CD4-positive, alpha-beta T cell treated with Interleukin-6 at 100 ng/mL for 8 hours (primary cell): ENCODE data around the gene TRIM21.
"Not testable (repeated sequence)": the region's sequence is repeated elsewhere in the genome, so short reads cannot be mapped to it uniquely, and the experiment has no call there.

Source experiments
- DNase-seq: peaks from one replicate; pipeline ENCODE4 v3.0.0-alpha.2; 2020; ENCODE audit warnings: mixed read lengths, low spot score

Gene TRIM21

GRCh38 chr11:4393209-4393857 lies at the start of gene TRIM21:
Gene TRIM21 (minus strand): TSS chr11:4393702. CDS start chr11:4390409, 3,293 bp downstream.
- peak; percentile 86 for DNase-seq

GRCh38 chr11:4441515-4441914 lies 48.0 kb upstream of the TRIM21 start:
- no peak for DNase-seq

- DNase-seq = no peak
These were observed 42.9 kb upstream of the TRIM21 start for GRCh38 chr11:4436411-4436810.

DNA sequence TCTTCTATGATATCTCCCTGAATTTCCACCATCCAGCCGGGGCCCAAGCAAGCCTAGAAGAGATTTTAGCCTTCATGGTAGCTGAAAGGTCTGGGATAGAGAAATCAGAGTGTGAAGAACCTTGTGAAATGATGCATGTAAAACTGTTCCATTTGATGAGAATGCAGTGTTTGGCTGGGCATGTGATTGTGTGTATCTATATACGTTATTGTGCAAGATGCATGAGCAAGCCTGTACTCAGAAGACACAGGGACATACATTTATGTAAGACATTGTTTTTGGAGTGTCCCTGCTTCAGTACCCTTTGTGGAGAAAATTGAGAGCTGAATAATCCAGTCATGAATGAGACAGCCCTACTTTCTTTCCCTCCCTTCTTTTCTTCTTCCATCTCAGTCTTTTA lies 40.4 kb upstream of the TRIM21 start:
- DNase-seq = no peak

DNA sequence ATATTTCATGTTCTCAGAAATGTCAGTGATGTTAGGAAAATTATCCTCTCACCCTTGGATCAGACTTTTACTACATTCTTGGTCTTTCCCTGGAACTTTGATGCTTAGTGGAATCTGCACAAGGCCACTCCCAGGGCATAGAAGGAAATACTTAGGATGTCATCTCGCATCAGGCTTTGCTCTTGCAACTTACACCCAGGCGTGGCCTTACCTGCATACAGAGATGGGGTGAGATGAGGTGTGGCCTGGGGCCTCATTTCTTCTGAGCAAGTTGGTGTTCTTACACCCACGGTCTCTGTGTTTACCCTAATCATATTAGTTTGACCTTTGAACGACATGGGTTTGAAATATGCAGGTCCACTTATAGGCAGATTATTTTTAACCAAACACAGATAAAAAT lies 36.5 kb upstream of the TRIM21 start:
- no peak for DNase-seq

DNA sequence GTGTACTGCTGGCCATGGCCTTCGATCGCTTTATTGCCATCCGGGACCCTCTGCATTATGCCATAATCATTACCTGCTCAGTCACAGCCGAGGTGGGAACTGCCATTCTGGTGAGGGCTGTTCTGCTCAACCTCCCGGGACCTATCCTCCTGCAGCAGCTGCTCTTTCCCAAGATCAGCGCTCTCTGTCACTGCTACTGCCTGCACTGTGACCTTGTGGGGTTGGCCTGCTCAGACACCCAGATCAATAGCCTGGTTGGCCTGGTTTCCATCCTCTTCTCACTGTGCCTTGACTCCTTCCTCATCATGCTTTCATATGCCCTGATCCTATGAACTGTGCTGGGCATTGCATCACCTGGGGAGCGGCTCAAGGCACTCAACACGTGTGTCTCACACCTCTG lies 24.9 kb upstream of the TRIM21 start:
- no peak for DNase-seq

- no peak for DNase-seq
These were observed 23.3 kb upstream of the TRIM21 start for GRCh38 chr11:4416816-4417215.

DNA sequence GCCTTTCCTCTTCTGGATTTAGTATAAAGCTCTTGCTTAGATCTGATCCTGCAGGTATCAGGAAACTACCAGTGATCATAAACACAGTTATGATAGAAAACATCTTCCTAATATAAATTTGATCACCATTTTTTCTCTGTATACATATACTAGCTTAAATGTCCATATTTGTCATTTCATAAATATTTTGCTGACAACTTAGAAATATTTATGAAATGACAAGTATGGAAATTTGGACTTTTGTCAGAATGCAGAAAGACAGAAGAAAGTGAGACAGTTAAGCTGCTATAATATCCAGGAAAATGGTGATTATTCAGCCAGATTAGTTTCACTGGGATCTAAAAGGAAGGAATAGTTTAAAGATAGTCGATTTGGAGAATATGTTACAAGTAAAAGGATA lies 22.8 kb upstream of the TRIM21 start:
- no peak for DNase-seq

DNA sequence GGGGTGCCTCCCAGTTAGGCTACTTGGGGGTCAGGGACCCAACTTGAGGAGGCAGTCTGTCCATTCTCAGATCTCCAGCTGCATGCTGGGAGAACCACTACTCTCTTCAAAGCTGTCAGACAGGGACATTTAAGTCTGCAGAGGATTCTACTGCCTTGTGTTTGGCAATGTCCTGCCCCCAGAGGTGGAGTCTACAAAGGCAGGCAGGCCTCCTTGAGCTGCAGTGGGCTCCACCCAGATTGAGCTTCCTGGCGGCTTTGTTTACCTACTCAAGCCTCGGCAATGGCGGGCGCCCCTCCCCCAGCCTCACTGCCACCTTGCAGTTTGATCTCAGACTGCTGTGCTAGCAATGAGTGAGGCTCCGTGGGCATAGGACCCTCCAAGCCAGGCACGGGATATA lies 12.7 kb upstream of the TRIM21 start:
- DNase-seq = not testable (repeated sequence)

DNA sequence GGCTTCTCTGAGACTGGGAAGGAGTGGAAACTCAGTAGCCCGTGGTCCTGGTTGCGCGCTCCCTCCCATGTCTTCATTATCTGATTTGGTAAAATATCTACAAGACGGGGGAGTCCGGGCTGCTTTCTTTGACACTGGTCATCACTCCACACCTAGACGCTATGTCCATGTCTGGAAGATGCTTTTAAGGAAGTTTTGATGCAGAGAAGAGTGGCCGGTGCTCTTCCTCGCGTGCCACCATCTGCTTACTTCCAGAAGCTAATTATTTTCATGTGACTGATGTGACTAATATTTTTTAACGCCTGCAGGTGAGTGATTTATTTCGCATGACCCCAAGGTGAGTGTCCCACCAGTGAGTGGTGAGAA lies 339 bp upstream of the TRIM21 start:
- no peak for DNase-seq

DNA sequence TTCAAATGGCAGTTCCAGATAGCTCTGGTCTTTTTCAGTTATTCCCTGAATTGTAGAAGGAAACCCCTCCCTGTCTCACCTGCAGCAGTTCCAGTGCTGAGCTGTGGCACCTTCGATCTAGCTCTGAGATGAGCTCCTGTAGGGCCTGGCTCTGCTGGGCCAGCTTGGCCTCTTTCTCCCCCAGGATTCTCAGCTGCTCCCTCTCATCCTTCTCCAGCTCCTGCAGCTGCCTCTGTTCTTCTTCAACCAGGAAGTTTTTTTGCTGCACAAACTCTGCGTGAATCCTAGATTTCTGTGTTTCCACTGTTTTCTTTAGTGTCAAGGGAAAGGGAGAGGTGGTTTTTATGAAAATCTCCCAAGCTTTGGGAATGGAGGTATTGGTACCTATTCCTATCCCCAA lies 5.3 kb downstream of the TRIM21 start:
- DNase-seq = no peak

GRCh38 chr11:4385978-4386740 lies 7.3 kb downstream of the TRIM21 start:
- no peak for DNase-seq

- DNase-seq = no peak
These were observed 11.6 kb downstream of the TRIM21 start for GRCh38 chr11:4381901-4382300.

DNA sequence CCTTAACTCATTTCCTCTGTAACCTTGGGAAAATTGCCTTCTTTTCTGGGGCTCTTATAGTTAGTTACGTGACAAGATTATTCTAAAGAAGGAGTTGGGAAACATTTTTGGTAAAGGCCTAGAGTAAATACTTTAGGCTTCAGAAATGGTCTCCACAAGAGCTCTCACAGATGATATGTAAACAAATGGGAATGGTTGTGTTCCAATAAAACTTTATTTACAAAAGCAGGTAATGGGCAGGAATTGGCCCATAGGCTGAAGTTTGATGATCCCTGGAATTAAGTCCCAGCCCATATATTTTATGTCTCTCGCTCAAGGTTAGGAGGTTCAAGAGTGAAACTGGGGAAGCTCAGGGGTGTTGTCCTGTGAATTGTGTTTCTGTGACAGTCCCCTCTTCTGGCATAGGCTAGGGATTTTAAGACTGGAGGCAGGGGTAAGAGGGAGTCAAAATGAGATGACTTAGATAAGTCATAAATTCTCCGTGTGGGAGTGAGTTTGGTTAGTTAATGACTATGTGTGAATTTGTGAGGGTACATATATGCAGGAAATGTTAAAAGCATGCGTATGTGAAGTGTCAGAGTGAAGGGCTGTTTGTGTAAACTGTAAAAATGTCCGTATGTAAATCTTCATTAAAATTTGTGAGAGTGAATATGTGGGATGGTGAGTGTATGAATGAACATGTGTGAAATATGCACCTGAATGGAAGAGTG lies 17.9 kb downstream of the TRIM21 start:
- no peak for DNase-seq

GRCh38 chr11:4370166-4370565 lies 23.3 kb downstream of the TRIM21 start:
- no peak for DNase-seq

DNA sequence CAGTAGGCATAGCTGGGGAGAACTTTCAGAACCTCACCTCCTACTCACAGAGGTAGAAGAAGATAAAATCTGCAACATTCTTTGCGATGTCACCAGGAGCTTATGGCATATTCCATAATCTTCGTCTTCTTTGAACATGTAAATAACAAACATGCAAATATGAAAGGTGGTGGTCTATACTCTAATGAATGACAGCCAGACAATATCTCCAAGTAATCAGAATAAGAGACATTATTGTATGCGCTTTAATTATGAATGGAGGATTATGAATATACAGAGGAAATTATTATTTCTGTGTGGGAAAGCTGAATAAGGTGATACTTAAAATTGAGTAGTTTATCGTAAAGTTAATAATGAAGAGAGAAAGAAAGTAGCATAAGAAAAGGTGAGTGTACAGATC lies 25.2 kb downstream of the TRIM21 start, which contains the start of gene OR52B4:
Gene OR52B4, minus strand, starts transcription at position 101 of the 400 bp plus-strand sequence. Its CDS starts 91 bp downstream, at position 10.
- no peak for DNase-seq

DNA sequence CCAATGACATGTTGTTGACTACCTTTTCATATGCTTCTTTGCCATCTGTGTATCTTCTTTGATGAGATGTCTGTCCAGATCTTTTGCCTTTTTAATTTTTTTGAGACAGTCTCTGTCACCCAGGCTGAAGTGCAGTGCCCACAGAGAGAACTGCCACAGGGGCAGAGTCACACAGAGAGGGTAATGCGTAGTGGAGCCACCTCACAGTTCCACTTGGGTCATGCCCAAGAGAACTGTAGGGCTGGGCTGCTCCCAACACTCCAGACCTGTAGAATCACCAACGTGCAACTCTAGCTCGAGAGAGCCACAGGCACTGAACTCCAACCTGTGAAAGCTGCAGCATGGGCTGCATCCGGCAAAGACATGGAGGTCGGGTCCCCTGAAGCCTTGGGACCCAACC lies 45.4 kb downstream of the TRIM21 start:
- not testable (repeated sequence) for DNase-seq

DNA sequence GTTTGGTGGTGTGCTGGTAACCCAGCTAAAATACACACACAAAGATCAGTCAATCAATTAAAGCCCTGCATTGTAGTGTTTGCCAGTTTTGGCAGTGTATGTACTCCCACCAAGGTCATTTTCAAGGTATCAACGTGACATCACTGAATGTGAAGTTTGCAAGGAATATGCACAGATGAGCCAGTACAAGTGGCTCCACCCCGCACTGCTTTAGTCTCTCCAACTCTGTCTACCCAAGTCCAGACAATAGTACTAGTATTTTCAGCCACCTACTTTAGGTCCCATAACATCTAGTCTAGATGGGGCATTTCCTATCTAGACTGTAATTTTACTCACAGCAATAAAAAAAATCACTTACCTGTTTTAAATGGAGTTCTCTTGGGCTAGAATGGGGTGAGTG lies 48.1 kb downstream of the TRIM21 start:
- DNase-seq = not testable (repeated sequence)
